Tibial nerve (tissue), 4 donors: ENCODE measurements around the gene ADIPOR2. TPM values are rescaled to one million over a fixed set of nuclear protein-coding genes. Genes with fewer than 3 reads are reported as not detected.

Experiments
- DNase-seq, 2 donors: peaks; one replicate each; pipeline ENCODE4 v3.0.0-alpha.2; 2019; ENCODE audit warnings: low spot score in 2 of 2
- H3K27ac ChIP-seq, 4 donors: fragments of 200-600 bp; sonication (generic) in 3 of 4; one replicate each; pipeline ENCODE4 v1.5.1; 2017 to 2019; ENCODE audit warnings: mild to moderate bottlenecking in 1 of 4
- H3K27me3 ChIP-seq, 2 donors: fragments of 200-600 bp; sonication (generic) in 1 of 2; one replicate each; pipeline versions ENCODE4 v1.5.1 to v1.6.0; 2017 to 2019
- H3K36me3 ChIP-seq, 3 donors: fragments of 200-600 bp; sonication (generic); one replicate each; pipeline ENCODE4 v1.5.1; 2018 to 2019
- H3K4me1 ChIP-seq, 4 donors: fragments of 200-600 bp; sonication (generic) in 3 of 4; one replicate each; pipeline ENCODE4 v1.5.1; 2017 to 2019
- H3K4me3 ChIP-seq, 4 donors: fragments of 200-600 bp; sonication (generic) in 3 of 4; one replicate each; pipeline ENCODE4 v1.5.1; 2017 to 2019; ENCODE audit warnings: mild to moderate bottlenecking in 1 of 4, moderate library complexity in 1 of 4
- H3K9me3 ChIP-seq, 4 donors: fragments of 200-600 bp; sonication (generic) in 3 of 4; one replicate each; pipeline ENCODE4 v1.5.1; 2017 to 2019
- CTCF ChIP-seq, 5 experiments: fragments of 200-600 bp in 3 of 5; fragments of 450-650 bp in 2 of 5; sonication (generic) in 3 of 5; IDR thresholded peaks; one replicate each; pipeline ENCODE4 v1.5.1; 2016 to 2019; ENCODE audit warnings: antibody characterized with exemption in 5 of 5, mild to moderate bottlenecking in 3 of 5, moderate library complexity in 2 of 5
- EP300 ChIP-seq, 2 donors: sonication (generic); formaldehyde crosslinking; IDR thresholded peaks; one replicate each; pipeline ENCODE4 v1.6.1; 2017; ENCODE audit warnings: antibody characterized with exemption in 2 of 2, mild to moderate bottlenecking in 1 of 2
- POLR2A ChIP-seq, 2 donors: fragments of 450-650 bp; IDR thresholded peaks; one replicate each; pipeline ENCODE4 v1.6.1; 2017; ENCODE audit warnings: antibody characterized with exemption in 2 of 2, mild to moderate bottlenecking in 2 of 2, moderate library complexity in 2 of 2
- WGBS, 2 donors: methylation state at CpG; one replicate each; pipeline ENCODE4 v1.1.5; 2018; 5-methylcytosine and 5-hydroxymethylcytosine counted together
- total RNA-seq, 4 donors: library from RNA; depleted of rRNA; stranded (reverse); fragments of >200 nt; gene quantifications; one replicate each; pipeline ENCODE4 v1.1.0, GENCODE V29; 2016

Gene ADIPOR2
- total RNA-seq, 4 donors from 2014 or later, result 66.6 to 123 (median 72.1) TPM

GRCh38 chr12:1777798-1778197 lies 86.9 kb downstream of the ADIPOR2 start:
- H3K9me3 ChIP-seq, result no peaks in the 10 kb centered on the region
- no peak overlapping the region for H3K27ac ChIP-seq
- TF ChIP-seq EP300 (IDR thresholded peaks at IDR 0.05) (no peak), CTCF (IDR thresholded peaks at IDR 0.05) (no peak), POLR2A (IDR thresholded peaks at IDR 0.05) (no peak)
- H3K27me3 ChIP-seq, result no peaks in the 10 kb centered on the region
- no peak overlapping the region for H3K4me3 ChIP-seq
- 92 to 93% methylated on average over 5 of the region's 5 CpGs for WGBS, 2 donors
- peaks cover 0 to 92% (median 25%) of the 10 kb centered on the region in 4 donors for H3K4me1 ChIP-seq
- no peak for DNase-seq
- no peaks in the 10 kb centered on the region for H3K36me3 ChIP-seq

GRCh38 chr12:1778911-1779310 lies 88.0 kb downstream of the ADIPOR2 start:
- H3K9me3 ChIP-seq, result no peaks in the 10 kb centered on the region
- 71 to 72% methylated on average over 4 of the region's 4 CpGs for WGBS, 2 donors
- H3K27ac ChIP-seq, result peak overlapping the region in 3 of 4 donors; percentile 4 to 82 (median 77)
- no peak for DNase-seq
- no peaks in the 10 kb centered on the region for H3K27me3 ChIP-seq
- H3K4me1 ChIP-seq, result peaks cover 0 to 82% (median 23%) of the 10 kb centered on the region in 4 donors
- TF ChIP-seq EP300 (IDR thresholded peaks at IDR 0.05) (no peak), POLR2A (IDR thresholded peaks at IDR 0.05) (no peak), CTCF (IDR thresholded peaks at IDR 0.05) (no peak)
- no peaks in the 10 kb centered on the region for H3K36me3 ChIP-seq
- no peak overlapping the region for H3K4me3 ChIP-seq

- Histone ChIP-seq H3K27me3 (no peaks in the 10 kb centered on the region), H3K4me1 (peaks cover 0 to 75% (median 18%) of the 10 kb centered on the region in 4 donors), H3K4me3 (no peak overlapping the region), H3K36me3 (no peaks in the 10 kb centered on the region), H3K27ac (peak overlapping the region; percentile 4 to 82 (median 66)), H3K9me3 (no peaks in the 10 kb centered on the region)
- no peak for DNase-seq
- 13 to 26% methylated on average over 1 of the region's 1 CpG for WGBS, 2 donors
- no peak for TF ChIP-seq POLR2A (IDR thresholded peaks at IDR 0.05)
- TF ChIP-seq EP300 (IDR thresholded peaks at IDR 0.05), result peak in 1 of 2 donors; percentile 27
These were observed 88.9 kb downstream of the ADIPOR2 start for GRCh38 chr12:1779783-1780182.

- Histone ChIP-seq H3K36me3 (peaks cover 0 to 17% (median 0%) of the 10 kb centered on the region in 3 donors), H3K27me3 (no peaks in the 10 kb centered on the region), H3K4me3 (no peak overlapping the region), H3K9me3 (no peaks in the 10 kb centered on the region), H3K27ac (peak overlapping the region in 3 of 4 donors; percentile 18 to 82 (median 77)), H3K4me1 (peaks cover 0 to 56% (median 12%) of the 10 kb centered on the region in 4 donors)
- WGBS, 2 donors, result 35 to 39% methylated on average over 2 of the region's 2 CpGs
- no peak for DNase-seq
- TF ChIP-seq CTCF (IDR thresholded peaks at IDR 0.05), result no peak
- TF ChIP-seq POLR2A (IDR thresholded peaks at IDR 0.05), result no peak
- no peak for TF ChIP-seq EP300 (IDR thresholded peaks at IDR 0.05)
These were observed 90.9 kb downstream of the ADIPOR2 start for GRCh38 chr12:1781772-1782171.

GRCh38 chr12:1782215-1782614 lies 91.3 kb downstream of the ADIPOR2 start:
- H3K9me3 ChIP-seq, result no peaks in the 10 kb centered on the region
- peaks cover 0 to 22% (median 0%) of the 10 kb centered on the region in 3 donors for H3K36me3 ChIP-seq
- peak overlapping the region in 3 of 4 donors; percentile 18 to 82 (median 77) for H3K27ac ChIP-seq
- WGBS, 2 donors, result 45 to 46% methylated on average over 2 of the region's 2 CpGs
- no peak overlapping the region for H3K4me3 ChIP-seq
- no peak for DNase-seq
- H3K27me3 ChIP-seq, result no peaks in the 10 kb centered on the region
- peaks cover 0 to 52% (median 12%) of the 10 kb centered on the region in 4 donors for H3K4me1 ChIP-seq
- TF ChIP-seq CTCF (IDR thresholded peaks at IDR 0.05) (no peak), EP300 (IDR thresholded peaks at IDR 0.05) (no peak), POLR2A (IDR thresholded peaks at IDR 0.05) (no peak)
